B cell (primary cell): Measurements from ENCODE around the gene SELENOS.

ENCODE experiments used
- CTCF ChIP-seq: fragments of 200-600 bp; IDR thresholded peaks from one replicate; pipeline ENCODE4 v1.8.0; 2022; ENCODE audit warnings: antibody characterized with exemption, mild to moderate bottlenecking
- EZH2 ChIP-seq: IDR thresholded peaks from 2 replicates; pipeline ENCODE4 v1.6.1; 2012; ENCODE audit warnings: borderline replicate concordance, low read depth, mild to moderate bottlenecking, moderate library complexity, low read length; ENCODE audit not compliant: insufficient read depth, poor library complexity, severe bottlenecking

DNA sequence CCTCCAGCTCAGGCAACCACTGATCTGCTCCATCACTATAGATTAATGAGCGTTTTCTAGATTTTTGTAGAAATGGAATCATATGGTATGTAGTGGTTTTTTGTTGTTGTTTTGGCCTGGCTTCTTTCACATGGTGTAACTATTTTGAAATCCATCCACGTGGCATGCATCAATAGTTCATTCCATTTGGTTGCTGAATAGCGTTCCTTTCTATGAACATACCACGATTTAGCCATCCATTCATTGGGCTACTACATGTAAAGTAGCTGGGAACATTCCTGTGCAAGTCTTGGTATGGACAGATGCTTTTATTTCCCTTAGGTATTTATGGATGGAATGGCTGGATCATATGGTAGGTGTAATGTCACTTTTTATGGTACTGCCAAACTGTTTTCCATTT, 14.7 kb downstream of the SELENOS start:
- TF ChIP-seq CTCF (no peak), EZH2 (no peak)
